ENCODE measurements around the gene RABEP2. TPM values are rescaled to one million over a fixed set of nuclear protein-coding genes. Genes with fewer than 3 reads are reported as not detected.
A peak's percentile ranks its signal among the peaks of the same experiment; 100 is the strongest.

Gene RABEP2
- total and polyA plus RNA-seq, 9 of the 15 experiments (the other 6 are each of a cell fraction or from before 2014, with no cell fraction given): 0.15 to 13.4 (median 3.5) TPM

- peak; percentile 34; the same call in 1 of the 2 replicates for TF ChIP-seq ARID1B (IDR thresholded peaks at IDR 0.05)
Observed at GRCh38 chr16:28951410-28951943, 26.4 kb upstream of the RABEP2 start (continued).

GRCh38 chr16:28950648-28951409 is 25.8 kb upstream of the RABEP2 start, which contains the start of gene NFATC2IP:
Gene NFATC2IP (plus strand): TSS chr16:28950937. CDS start chr16:28951012, 75 bp downstream.
- H3K4me1 ChIP-seq (replicated peaks in 1 of 2; ENCODE audit: control insufficient read depth in 2 of 2, insufficient read depth in 2 of 2, low read length in 2 of 2): peaks cover 9 to 23% of the 10 kb centered on the region in 2 experiments; a peak in 4 of 5 replicates
- in situ Hi-C loops (cut with MboI) (loop anchor here (25.0 kb wide), 1 partner anchor 289 kb away; no protein-coding TSS in a partner anchor), intact Hi-C loops (cut with micrococcal nuclease) (no loop called here)
- FAIRE-seq (peak; percentile 100), ATAC-seq (peak; percentile 98), DNase-seq (ENCODE audit: extremely low read depth in 1 of 4, low spot score in 3 of 4) (peak; percentile 95 to 100 (median 97))
- H3K9ac ChIP-seq (ENCODE audit: insufficient read depth in 1 of 2, low read depth in 2 of 2, low read length in 2 of 2): peak within 1 kb of the TSS; percentile 92 to 96
- H3K27me3 ChIP-seq (ENCODE audit: control insufficient read depth in 2 of 2, insufficient read depth in 2 of 2, low read length in 2 of 2): no peaks in the 10 kb centered on the region
- peaks cover 37% of the 10 kb centered on the region for H3K79me2 ChIP-seq (ENCODE audit: control insufficient read depth, insufficient read depth, low read length)
- ChIA-PET POLR2A (interaction anchor here (0.5 to 1.0 kb wide), 5 partner anchors 11 to 129 kb away, joined by 3 to 9 read pairs (median 3); partner anchors contain the start of gene SH2B1), CTCF (ENCODE audit: low intra/inter-chr PET ratio) (no interaction called here)
- H4K20me1 ChIP-seq (replicated peaks; ENCODE audit: control insufficient read depth, insufficient read depth, low read length): no peaks in the 10 kb centered on the region
- H3K9me3 ChIP-seq (replicated peaks; ENCODE audit: control insufficient read depth, insufficient read depth, low read depth, low read length): no peaks in the 10 kb centered on the region
- H2AFZ ChIP-seq (ENCODE audit: low read depth, low read length): peak within 1 kb of the TSS; percentile 99
- no TSS peak for BruUV-seq (replicated peaks)
- H3K36me3 ChIP-seq (ENCODE audit: control insufficient read depth, insufficient read depth, low read length): peaks cover 38% of the 10 kb centered on the region
- H3K27ac ChIP-seq (ENCODE audit: extremely low read depth, low read depth, low read length): peak within 1 kb of the TSS; percentile 94
- H3K9me1 ChIP-seq (ENCODE audit: control insufficient read depth, insufficient read depth, low read length): no peaks in the 10 kb centered on the region
- 2% methylated on average over 34 of the region's 79 CpGs for WGBS (ENCODE audit: insufficient coverage, low coverage, missing lambda C conversion rate)
- peak within 1 kb of the TSS; percentile 100 for H3K4me3 ChIP-seq
- H3K4me2 ChIP-seq (ENCODE audit: insufficient read depth, low read length): peak within 1 kb of the TSS; percentile 82
- TF ChIP-seq XRCC4 (IDR thresholded peaks at IDR 0.05; ENCODE audit: extremely low read depth, insufficient read depth, insufficient read length): no peak
- no peak for TF ChIP-seq RBM14 (IDR thresholded peaks at IDR 0.05; ENCODE audit: borderline replicate concordance, insufficient read depth, low read depth, low read length)
- TF ChIP-seq HDAC2 (IDR thresholded peaks at IDR 0.05): no peak
- TF ChIP-seq NUFIP1 (IDR thresholded peaks at IDR 0.05; ENCODE audit: partially characterized antibody): no peak
- TF ChIP-seq MTA1 (IDR thresholded peaks at IDR 0.05; ENCODE audit: borderline replicate concordance): no peak
- TF ChIP-seq ARID2 (IDR thresholded peaks at IDR 0.05): no peak
- TF ChIP-seq FOXK2 (conservative IDR thresholded peaks at IDR 0.05 in 1 of 2, IDR thresholded peaks at IDR 0.05 in 1 of 2; ENCODE audit: low read depth in 2 of 2): peak; percentile 59 to 78
- no peak for TF ChIP-seq PREB (CRISPR knock-in tag; IDR thresholded peaks at IDR 0.05)
- no peak for TF ChIP-seq HMGXB4 (CRISPR knock-in tag; IDR thresholded peaks at IDR 0.05)
- no peak for TF ChIP-seq SMAD1 (IDR thresholded peaks at IDR 0.05; ENCODE audit: low read depth, low read length, partially characterized antibody)
- TF ChIP-seq ATF1 (CRISPR knock-in tag; IDR thresholded peaks at IDR 0.05): 0 out of 2 replicates have a peak, but pooled peaks have one; percentile 37
- peak; percentile 94 for TF ChIP-seq ATF1 (tag; IDR thresholded peaks at IDR 0.05)
- TF ChIP-seq TFAM (CRISPR knock-in tag; conservative IDR thresholded peaks at IDR 0.05): no peak
- TF ChIP-seq HDAC6 (IDR thresholded peaks at IDR 0.05; ENCODE audit: low read depth, low read length): no peak
